KMS-11 (cell line): ENCODE results near the gene GOLGA8M.
"Not testable (repeated sequence)": the region's sequence is repeated elsewhere in the genome, so short reads cannot be mapped to it uniquely, and the experiment has no call there.

Experiments used
- H2AFZ ChIP-seq: fragments of 200-600 bp; sonication (generic); 2 replicates; pipeline ENCODE4 v1.6.1; 2016; ENCODE audit warnings: antibody characterized with exemption, mixed run types, low read depth
- H3K27ac ChIP-seq: fragments of 200-600 bp; sonication (generic); 2 replicates; pipeline ENCODE4 v1.6.1; 2016; ENCODE audit warnings: mild to moderate bottlenecking, mixed run types
- H3K27me3 ChIP-seq: fragments of 200-600 bp; sonication (generic); 2 replicates; pipeline ENCODE4 v1.6.1; 2017; ENCODE audit warnings: mild to moderate bottlenecking, low read depth, mixed run types, moderate library complexity; ENCODE audit not compliant: insufficient read depth
- H3K36me3 ChIP-seq: fragments of 200-600 bp; sonication (generic); 2 replicates; pipeline ENCODE4 v1.6.1; 2017; ENCODE audit warnings: mild to moderate bottlenecking, mixed run types; ENCODE audit not compliant: insufficient read depth
- H3K4me1 ChIP-seq: fragments of 200-600 bp; sonication (generic); 2 replicates; pipeline ENCODE4 v1.6.1; 2016; ENCODE audit warnings: mild to moderate bottlenecking, low read depth, mixed run types; ENCODE audit not compliant: poor library complexity, severe bottlenecking
- H3K4me2 ChIP-seq: fragments of 200-600 bp; sonication (generic); 2 replicates; pipeline ENCODE4 v1.7.0; 2016; ENCODE audit warnings: mild to moderate bottlenecking, mixed run types
- H3K4me3 ChIP-seq: fragments of 200-600 bp; sonication (generic); IDR thresholded peaks from 2 replicates; pipeline ENCODE4 v1.6.1; 2017; ENCODE audit warnings: low read depth, low read length, mixed read lengths; ENCODE audit not compliant: insufficient read depth
- H3K79me2 ChIP-seq: fragments of 200-600 bp; sonication (generic); 2 replicates; pipeline ENCODE4 v1.6.1; 2016; ENCODE audit warnings: low read depth, mixed run types; ENCODE audit not compliant: insufficient read depth
- H3K9ac ChIP-seq: fragments of 200-600 bp; sonication (generic); 2 replicates; pipeline ENCODE4 v1.6.1; 2016; ENCODE audit warnings: mild to moderate bottlenecking, mixed run types
- H4K20me1 ChIP-seq: fragments of 200-600 bp; sonication (generic); 2 replicates; pipeline ENCODE4 v1.6.1; 2016; ENCODE audit warnings: mild to moderate bottlenecking, mixed run types; ENCODE audit not compliant: insufficient read depth
- TF ChIP-seq, protein P1 (sequence below): fragments of 200-600 bp; sonication (generic); conservative IDR thresholded peaks from 2 replicates; pipeline ENCODE4 v1.6.1; 2017; ENCODE audit warnings: low read depth, mild to moderate bottlenecking, antibody characterized with exemption, low read length, moderate library complexity, mixed read lengths

GOLGA8M gene

DNA sequence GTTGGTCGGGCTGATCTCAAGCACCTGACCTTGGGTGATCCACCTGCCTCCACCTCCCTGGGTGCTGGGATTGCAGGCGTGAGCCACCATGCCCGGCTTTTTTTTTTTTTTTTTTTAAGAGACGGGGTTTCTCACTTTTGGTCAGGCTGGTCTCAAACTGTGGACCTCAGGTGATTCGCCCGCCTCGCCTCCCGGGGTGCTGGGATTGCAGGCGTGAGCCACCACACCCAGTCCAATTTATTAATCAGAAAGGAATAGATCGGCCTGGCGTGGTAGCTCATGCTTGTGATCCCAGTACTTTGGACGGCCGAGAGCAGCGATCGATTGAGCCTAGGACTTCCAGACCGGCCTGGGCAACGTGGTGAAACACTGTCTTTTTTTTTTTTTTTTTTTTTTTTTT, 13.9 kb upstream of the GOLGA8M start:
- no peak overlapping the region for H2AFZ ChIP-seq
- H3K9ac ChIP-seq: no peak overlapping the region
- no peaks in the 10 kb centered on the region for H3K79me2 ChIP-seq
- no peak overlapping the region for H3K4me3 ChIP-seq
- no peaks in the 10 kb centered on the region for H3K27me3 ChIP-seq
- H3K36me3 ChIP-seq: no peaks in the 10 kb centered on the region
- no peak overlapping the region for H3K4me2 ChIP-seq
- TF ChIP-seq, protein P1, sequence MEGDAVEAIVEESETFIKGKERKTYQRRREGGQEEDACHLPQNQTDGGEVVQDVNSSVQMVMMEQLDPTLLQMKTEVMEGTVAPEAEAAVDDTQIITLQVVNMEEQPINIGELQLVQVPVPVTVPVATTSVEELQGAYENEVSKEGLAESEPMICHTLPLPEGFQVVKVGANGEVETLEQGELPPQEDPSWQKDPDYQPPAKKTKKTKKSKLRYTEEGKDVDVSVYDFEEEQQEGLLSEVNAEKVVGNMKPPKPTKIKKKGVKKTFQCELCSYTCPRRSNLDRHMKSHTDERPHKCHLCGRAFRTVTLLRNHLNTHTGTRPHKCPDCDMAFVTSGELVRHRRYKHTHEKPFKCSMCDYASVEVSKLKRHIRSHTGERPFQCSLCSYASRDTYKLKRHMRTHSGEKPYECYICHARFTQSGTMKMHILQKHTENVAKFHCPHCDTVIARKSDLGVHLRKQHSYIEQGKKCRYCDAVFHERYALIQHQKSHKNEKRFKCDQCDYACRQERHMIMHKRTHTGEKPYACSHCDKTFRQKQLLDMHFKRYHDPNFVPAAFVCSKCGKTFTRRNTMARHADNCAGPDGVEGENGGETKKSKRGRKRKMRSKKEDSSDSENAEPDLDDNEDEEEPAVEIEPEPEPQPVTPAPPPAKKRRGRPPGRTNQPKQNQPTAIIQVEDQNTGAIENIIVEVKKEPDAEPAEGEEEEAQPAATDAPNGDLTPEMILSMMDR: no peak
- H3K4me1 ChIP-seq: no peaks in the 10 kb centered on the region
- no peak overlapping the region for H3K27ac ChIP-seq
- H4K20me1 ChIP-seq: no peaks in the 10 kb centered on the region

DNA sequence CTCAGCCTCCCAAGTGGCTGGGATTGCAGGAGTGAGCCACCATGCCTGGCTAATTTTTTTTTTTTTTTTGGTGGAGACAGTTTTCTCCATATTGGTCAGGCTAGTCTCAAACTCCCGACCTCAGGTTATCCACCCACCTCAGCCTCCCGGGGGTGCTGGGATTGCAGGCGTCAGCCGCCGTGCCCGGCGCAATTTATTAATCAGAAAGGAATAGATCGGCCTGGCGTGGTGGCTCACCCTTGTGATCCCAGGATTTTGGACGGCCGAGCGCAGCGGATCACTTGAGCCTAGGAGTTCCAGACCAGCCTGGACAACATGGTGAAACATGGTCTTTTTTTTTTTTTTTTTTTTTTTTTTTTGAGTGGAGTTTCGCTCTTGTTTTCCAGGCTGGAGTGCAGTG, 13.3 kb upstream of the GOLGA8M start:
- H3K4me3 ChIP-seq: no peak overlapping the region
- H3K27ac ChIP-seq: no peak overlapping the region
- TF ChIP-seq, protein P1: no peak
- H2AFZ ChIP-seq: no peak overlapping the region
- H3K4me1 ChIP-seq: no peaks in the 10 kb centered on the region
- H3K79me2 ChIP-seq: no peaks in the 10 kb centered on the region
- H3K36me3 ChIP-seq: no peaks in the 10 kb centered on the region
- H3K9ac ChIP-seq: no peak overlapping the region
- no peaks in the 10 kb centered on the region for H3K27me3 ChIP-seq
- no peaks in the 10 kb centered on the region for H4K20me1 ChIP-seq
- no peak overlapping the region for H3K4me2 ChIP-seq

DNA sequence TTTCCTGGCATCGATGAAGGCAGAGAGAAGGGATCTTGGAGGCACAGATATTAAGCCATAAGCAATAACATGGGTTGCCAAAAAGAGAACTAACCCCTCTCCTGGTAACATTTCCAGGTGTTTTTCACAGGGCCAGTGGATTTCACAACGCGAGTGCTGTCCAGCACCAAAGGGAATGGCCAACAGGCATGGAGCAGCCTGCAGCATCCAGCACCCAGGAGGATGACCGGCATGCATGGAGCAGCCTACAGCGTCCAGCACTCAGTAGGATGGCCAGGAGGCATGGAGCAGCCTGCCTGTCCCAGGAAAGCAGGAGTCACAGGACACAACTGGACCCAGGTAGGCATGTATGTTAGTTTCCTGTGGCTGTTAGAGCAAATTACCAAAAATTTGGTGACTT, 11.8 kb upstream of the GOLGA8M start:
- H3K4me1 ChIP-seq, H3K9ac ChIP-seq, H3K4me3 ChIP-seq, H3K36me3 ChIP-seq, H2AFZ ChIP-seq, H3K27ac ChIP-seq, H4K20me1 ChIP-seq, H3K79me2 ChIP-seq, H3K4me2 ChIP-seq, H3K27me3 ChIP-seq: not testable (repeated sequence)

DNA sequence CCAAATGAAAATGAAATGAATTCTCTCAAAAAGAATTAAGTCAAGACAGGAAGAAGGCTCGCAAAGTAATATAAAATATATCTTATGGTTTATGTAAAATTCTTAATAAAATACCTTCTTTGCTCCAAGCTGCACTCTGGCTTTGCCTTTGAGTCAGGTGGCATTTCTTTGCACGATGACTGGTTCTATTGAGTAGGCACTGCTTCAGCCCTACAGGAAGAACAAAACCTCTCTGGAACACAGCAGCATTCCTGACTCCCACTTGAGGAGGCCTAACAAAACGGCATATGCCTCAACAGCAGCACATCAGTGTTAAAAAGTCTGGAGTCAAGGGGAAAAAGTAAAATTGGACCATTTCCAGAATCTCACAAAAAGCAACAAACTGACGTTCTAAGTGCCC, 7.4 kb upstream of the GOLGA8M start:
- not testable (repeated sequence) for H2AFZ ChIP-seq, H3K27ac ChIP-seq, H3K4me1 ChIP-seq, H3K4me2 ChIP-seq, H3K4me3 ChIP-seq, H3K9ac ChIP-seq, H3K27me3 ChIP-seq, H3K79me2 ChIP-seq, H3K36me3 ChIP-seq, H4K20me1 ChIP-seq

DNA sequence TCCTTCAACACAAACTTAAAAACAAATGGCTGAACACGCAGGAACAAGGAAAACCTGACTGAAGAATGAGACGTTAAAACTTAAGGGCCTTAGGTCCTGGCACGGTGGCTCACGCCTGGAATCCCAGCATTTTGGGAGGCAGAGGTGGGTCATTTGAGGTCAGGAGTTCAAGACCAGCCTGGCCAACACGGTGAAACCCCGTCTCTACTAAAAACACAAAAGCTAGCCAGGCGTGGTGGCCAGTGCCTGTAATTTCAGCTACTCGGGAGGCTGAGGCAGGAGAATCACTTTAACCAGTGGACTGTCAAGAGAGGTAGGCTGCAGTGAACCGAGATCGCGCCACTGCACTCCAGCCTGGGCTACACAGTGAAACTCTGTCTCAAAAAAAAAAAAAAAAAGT, 6.4 kb upstream of the GOLGA8M start:
- H4K20me1 ChIP-seq, H3K9ac ChIP-seq, H3K36me3 ChIP-seq, H3K4me3 ChIP-seq, H3K27me3 ChIP-seq, H3K4me2 ChIP-seq, H3K27ac ChIP-seq, H3K4me1 ChIP-seq, H3K79me2 ChIP-seq, H2AFZ ChIP-seq: not testable (repeated sequence)

DNA sequence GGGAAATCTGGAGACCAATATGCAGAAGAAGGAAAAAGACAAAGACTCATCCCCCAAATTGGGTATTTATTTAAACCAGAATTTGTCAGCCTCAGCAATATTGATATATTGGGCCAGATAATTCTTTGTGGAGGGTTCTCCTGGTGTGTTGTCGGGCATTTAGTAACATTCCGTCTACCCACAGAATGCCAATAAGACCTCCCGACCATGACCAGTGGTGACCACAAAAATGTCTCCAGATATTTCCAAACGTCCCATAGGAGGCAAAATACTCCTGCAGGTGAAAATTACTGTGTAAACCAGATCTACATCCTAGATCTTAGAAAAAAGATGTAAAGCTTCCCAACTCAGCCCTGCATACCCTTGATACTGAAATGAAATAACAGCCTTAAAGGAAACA, 2.0 kb upstream of the GOLGA8M start:
- H3K9ac ChIP-seq, H3K4me3 ChIP-seq, H3K79me2 ChIP-seq, H3K27ac ChIP-seq, H3K36me3 ChIP-seq, H4K20me1 ChIP-seq, H3K4me2 ChIP-seq, H2AFZ ChIP-seq, H3K4me1 ChIP-seq, H3K27me3 ChIP-seq: not testable (repeated sequence)

DNA sequence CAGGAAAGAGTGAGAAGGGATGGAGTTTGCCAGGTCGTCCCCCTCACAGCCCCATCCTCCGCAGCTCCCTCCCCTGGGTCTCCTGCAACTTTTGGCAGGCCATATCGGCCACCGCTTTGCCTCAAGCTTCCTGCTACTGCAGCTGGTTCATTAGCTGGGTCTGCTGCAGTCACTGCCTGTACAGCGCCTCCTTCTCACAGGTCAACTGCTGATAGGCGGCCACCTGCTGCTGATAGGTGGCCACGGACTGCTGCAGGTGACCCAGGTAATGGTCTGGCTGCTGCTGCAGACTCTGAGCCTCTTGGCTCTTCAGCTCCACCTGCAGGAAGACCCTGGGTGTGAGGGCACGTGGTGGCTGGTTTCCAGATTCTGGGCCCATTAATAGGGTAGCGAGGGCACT, 8.3 kb downstream of the GOLGA8M start:
- H3K27me3 ChIP-seq, H3K4me2 ChIP-seq, H3K4me1 ChIP-seq: not testable (repeated sequence)

DNA sequence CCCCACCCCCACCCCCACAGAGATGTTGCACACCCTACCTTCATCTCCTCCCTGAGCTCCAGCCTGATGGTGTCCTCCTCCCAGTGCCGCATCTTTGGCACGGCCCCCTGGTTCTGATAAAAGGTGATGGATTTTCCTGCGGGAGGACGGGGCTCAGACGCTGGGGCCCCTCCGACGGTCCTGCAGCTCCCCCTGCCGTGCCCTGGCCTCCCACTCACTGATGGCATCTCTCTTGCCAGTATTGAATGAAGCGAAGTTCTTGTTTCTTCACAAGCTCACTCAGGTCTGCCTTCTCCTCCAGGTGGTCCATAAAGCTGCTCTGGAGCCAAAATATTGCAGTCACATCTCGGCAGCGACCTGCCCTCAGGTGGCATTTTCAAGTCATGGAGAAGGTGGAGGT, 9.8 kb downstream of the GOLGA8M start:
- not testable (repeated sequence) for H3K4me3 ChIP-seq, H3K9ac ChIP-seq, H3K36me3 ChIP-seq, H3K27ac ChIP-seq, H3K4me1 ChIP-seq, H3K27me3 ChIP-seq, H3K79me2 ChIP-seq, H2AFZ ChIP-seq, H3K4me2 ChIP-seq, H4K20me1 ChIP-seq

More for the DNA sequence above, 8.3 kb downstream of the GOLGA8M start:
- H3K79me2 ChIP-seq, H2AFZ ChIP-seq, H3K9ac ChIP-seq, H4K20me1 ChIP-seq, H3K4me3 ChIP-seq, H3K27ac ChIP-seq, H3K36me3 ChIP-seq: not testable (repeated sequence)

DNA sequence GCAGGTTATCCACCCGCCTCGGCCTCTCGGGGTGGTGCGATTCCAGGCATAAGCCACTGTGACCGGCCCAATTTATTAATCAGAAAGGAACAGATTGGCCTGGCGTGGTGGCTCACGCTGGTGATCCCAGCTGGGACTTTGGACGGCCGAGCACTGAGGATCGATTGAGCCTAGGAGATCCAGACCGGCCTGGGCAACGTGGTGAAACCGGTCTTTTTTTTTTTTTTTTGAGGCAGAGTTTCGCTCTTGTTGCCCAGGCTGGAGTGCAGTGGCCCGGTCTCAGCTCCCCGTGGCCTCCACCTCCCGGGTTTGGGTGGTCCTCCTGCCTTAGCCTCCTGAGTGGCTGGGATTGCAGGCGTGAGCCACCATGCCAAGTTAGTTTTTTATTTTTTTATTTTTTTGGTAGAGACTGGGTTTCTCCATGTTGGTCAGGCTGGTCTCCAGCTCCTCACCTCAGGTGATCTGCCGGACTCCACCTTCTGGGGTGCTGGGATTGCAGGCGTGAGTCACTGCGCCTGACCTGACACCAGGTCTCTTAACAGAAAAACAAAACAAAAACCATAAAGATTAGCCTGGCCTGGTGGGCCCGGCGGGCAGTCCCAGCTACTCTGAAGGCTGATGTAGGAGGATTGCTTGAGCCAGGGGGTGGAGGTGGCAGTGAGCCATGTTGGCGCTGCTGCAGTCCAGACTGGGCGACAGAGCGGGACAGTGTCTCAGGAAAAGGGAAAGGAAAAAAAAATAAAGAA, 18.0 kb downstream of the GOLGA8M start:
- not testable (repeated sequence) for H3K4me3 ChIP-seq, H3K36me3 ChIP-seq, H3K4me1 ChIP-seq, H2AFZ ChIP-seq, H3K4me2 ChIP-seq, H3K9ac ChIP-seq, H3K27me3 ChIP-seq, H3K27ac ChIP-seq, H3K79me2 ChIP-seq, H4K20me1 ChIP-seq
